Measurements from ENCODE around the gene ALG10B. TPM values are rescaled to one million over a fixed set of nuclear protein-coding genes. Genes with fewer than 3 reads are reported as not detected.
"Not testable (repeated sequence)": the region's sequence is repeated elsewhere in the genome, so short reads cannot be mapped to it uniquely, and the experiment has no call there.

ALG10B gene, protein sequence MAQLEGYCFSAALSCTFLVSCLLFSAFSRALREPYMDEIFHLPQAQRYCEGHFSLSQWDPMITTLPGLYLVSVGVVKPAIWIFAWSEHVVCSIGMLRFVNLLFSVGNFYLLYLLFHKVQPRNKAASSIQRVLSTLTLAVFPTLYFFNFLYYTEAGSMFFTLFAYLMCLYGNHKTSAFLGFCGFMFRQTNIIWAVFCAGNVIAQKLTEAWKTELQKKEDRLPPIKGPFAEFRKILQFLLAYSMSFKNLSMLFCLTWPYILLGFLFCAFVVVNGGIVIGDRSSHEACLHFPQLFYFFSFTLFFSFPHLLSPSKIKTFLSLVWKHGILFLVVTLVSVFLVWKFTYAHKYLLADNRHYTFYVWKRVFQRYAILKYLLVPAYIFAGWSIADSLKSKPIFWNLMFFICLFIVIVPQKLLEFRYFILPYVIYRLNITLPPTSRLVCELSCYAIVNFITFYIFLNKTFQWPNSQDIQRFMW
- polyA plus RNA-seq (ENCODE audit: insufficient read length in 4 of 4) = 10 to 100 TPM in 3 of 4 donors, 1 to 10 TPM in 1; 9.7 to 15.9 (median 12.6) TPM

DNA sequence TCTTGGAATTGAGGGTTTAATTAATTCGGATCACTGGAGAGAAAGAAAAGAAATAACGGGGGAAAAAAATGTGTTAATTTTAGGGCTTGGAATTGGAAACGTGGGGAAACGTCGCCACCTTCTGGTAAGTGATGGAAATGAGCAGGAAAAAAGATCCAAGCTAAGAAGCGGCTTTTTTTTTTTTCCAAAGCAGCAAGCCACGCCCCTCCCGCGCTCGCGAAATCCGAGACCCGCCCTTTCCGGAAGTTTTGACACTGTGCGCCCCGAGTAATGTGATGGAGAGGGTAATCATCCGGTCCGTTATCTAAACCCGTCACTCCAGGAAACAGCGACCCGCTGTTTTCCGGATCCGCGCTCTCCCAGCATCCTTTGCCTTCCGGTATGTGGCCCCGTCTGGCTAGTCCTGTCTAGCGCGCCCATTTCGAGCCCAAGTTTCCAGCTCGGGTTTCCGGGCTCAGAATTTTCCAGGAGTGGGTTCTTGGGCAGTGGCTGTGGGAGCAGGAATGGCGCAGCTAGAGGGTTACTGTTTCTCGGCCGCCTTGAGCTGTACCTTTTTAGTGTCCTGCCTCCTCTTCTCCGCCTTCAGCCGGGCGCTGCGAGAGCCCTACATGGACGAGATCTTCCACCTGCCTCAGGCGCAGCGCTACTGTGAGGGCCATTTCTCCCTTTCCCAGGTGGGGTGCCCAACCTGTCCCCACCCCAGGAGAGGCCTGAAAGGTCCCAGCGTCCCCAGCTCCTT, at the start of gene ALG10B:
ALG10B (plus strand) TSS at position 384 of the 739 bp plus-strand sequence; CDS start at position 504, 120 bp downstream.
- peak; percentile 86 to 95 (median 93) for DNase-seq (ENCODE audit: low read depth in 4 of 4, low spot score in 3 of 4)

DNA sequence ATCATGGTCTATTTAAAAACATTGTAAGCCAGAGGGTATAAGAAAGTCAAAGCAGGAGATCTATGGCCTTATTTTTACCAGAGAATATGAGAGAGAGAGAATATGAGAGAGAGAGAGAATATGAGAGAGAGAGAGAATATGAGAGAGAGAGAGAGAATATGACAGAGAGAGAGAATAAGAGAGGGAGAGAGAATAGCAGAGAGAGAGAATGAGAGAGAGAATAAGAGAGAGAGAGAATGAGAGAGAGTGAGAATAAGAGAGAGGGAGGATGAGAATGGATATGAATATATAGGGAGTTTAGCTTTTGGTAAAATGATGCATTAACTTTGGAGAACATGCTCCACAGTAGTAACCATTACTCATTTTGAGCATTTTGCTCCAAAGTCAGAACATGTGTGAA, 48.0 kb upstream of the ALG10B start:
- no peak for DNase-seq (ENCODE audit: low read depth in 4 of 4, low spot score in 3 of 4)

DNA sequence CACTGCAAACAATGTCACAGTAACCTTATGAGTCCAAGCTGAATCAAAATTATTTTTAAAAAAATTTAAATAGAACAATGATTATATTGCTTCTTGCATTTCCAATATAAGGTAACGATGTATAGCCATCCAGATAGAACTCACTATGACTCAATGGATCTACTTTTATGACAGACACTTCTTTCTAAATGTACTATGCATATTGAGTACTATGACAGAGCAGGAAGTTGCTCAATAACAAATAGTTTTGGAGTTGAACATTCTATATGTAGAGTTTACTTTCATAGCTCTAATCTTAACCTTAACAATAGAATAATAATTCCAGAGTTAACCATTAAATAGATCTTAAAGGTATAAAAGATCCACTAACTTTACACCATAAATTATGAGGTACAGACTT, 46.7 kb upstream of the ALG10B start:
- DNase-seq (ENCODE audit: low read depth in 4 of 4, low spot score in 3 of 4) = no peak

DNA sequence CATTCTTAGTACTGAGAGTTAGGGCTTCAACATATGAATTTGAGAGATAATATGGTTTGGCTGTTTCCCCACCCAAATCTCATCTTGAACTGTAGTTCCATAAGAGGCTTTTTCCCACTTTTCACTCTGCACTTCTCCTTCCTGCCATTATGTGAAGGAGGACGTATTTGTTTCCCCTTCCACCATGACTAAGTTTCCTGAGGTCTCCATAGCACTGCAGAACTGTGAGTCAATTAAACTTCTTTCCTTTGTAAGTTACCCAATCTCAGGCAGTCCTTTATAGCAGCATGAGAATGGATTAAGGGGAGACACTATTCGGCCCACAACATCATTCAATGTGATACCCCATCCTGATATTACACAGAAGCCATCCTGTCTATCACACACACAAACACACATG, 36.8 kb upstream of the ALG10B start:
- no peak for DNase-seq (ENCODE audit: low read depth in 4 of 4, low spot score in 3 of 4)

DNA sequence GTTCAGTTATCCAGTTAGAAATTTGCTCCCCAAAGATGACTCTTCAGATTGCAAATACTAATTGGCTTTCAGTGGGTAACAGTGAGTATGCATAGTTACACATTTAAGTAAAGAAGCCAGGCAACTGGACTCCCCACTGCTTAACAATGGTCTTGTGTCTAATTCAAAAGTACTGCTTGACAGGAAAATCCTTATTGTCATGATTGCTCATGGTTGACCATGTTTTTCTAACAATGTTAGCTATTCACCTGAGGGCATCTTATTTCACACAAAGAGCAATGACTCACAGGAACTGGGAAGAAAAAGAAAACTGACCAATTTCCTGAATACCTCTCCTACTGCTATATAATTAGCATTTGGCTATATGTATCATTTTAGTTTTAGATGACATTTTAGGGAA, 33.7 kb upstream of the ALG10B start:
- no peak for DNase-seq (ENCODE audit: low read depth in 4 of 4, low spot score in 3 of 4)

DNA sequence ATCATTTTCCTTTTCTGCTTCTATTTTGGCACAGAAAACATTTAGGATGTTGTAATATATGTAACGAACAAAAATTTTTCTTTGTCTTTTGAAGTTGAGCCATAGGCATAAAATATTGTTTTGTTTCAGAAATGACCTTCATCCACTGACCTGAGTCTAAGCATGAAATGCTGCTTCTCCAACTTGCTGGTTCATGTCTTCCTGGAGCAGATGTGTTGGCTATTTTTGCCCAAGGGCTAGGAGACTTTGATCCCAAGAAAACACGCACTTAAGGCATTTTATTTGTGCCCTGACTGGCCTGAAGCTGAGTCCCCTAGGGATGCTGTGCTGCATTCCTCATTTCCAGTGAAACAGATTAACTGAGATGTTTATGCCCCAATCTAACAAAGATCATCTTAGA, 27.2 kb upstream of the ALG10B start:
- no peak for DNase-seq (ENCODE audit: low read depth in 4 of 4, low spot score in 3 of 4)

DNA sequence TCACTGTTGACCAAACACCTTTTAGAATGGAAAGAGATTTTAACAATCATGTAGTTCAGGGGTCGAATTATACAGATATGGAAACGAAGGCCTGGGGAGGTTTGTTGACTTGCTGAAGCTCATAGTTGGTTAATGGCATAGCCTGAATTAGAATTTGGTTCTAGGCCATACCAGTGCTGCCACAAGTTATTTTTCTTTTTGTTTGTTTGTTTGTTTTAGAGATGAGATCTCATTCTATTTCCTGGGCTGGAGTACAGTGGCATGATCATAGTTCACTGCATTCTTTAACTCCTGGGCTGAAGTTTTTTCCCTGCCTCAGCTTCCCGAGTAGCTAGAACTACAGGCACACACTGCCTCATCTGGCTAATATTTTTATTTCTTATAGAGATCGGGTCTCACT, 25.4 kb upstream of the ALG10B start:
- no peak for DNase-seq (ENCODE audit: low read depth in 4 of 4, low spot score in 3 of 4)

DNA sequence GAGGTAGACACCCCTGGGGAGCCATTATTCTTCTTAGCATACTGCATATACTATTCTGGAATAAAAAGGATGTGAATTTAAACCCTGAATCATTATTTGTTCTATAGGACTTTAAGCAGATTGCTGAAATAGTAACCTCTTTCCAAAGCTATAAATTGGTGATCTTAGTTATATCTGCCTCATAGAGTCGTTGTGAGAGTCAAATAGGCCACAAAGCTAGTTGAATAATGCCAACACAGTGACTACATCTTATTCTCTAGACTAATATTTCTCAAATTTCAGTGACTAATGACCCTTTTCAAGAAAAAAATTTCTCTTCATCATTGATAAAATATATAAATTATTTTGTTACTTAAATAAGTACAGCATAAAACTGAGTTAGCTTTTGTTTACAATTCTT, 13.6 kb upstream of the ALG10B start:
- not testable (repeated sequence) for DNase-seq (ENCODE audit: low read depth in 4 of 4, low spot score in 3 of 4)

DNA sequence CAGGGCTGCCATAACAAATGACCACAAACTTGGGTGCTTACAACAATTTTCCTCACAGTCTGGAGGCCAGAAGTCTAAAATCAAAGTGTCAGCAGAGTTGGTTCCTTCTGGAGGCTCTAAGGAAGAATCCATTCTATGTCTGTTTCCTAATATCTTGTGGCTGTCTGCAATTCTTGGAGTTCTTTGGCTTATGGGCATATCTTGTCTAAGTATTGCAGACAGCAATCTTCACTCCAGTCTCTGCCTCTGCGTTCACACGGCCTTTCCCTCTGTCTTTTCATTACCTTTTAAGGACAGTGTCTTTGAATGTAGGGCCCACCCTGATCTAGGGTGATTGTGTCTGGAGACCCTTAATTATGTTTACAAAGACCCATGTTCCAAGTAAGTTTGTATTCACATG, 5.4 kb downstream of the ALG10B start:
- DNase-seq (ENCODE audit: low read depth in 4 of 4, low spot score in 3 of 4) = not testable (repeated sequence)

DNA sequence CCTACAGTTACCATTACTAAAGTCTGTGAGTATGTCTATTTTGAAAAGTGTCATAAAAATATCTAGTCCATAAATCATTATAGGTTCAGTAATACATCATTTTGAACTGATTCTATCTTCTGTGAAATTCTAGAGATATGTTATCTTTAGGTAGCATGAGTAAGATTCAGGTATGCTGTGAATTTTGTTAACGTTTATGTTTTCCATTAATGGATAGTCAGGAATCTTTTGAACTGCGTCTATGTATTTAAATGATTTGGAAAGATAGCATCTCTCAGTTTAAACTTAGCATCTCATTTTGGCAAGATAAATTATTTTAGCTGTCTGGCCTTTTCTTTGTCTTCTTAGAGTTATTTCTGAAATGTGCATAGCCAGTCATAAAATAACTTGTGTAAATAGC, 8.3 kb downstream of the ALG10B start:
- DNase-seq (ENCODE audit: low read depth in 4 of 4, low spot score in 3 of 4) = no peak

DNA sequence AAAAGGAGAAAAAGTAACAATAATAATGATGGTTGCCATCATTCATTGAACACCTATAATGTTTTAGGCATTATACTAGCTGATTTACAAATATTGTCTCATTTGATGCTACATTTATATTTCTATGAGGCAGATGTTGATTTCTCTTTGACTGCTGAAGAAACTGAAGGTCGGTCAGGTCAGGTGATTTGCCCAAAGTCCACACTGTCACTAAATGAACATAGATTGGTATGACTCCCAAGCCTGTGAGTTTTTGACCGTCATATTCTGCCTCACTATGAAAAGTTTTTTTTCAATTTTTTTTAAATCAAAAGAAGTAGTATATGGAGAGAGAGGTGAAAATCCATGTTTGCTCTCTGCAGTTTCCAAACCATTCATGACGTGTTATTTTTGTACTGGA, 10.8 kb downstream of the ALG10B start:
- no peak for DNase-seq (ENCODE audit: low read depth in 4 of 4, low spot score in 3 of 4)

DNA sequence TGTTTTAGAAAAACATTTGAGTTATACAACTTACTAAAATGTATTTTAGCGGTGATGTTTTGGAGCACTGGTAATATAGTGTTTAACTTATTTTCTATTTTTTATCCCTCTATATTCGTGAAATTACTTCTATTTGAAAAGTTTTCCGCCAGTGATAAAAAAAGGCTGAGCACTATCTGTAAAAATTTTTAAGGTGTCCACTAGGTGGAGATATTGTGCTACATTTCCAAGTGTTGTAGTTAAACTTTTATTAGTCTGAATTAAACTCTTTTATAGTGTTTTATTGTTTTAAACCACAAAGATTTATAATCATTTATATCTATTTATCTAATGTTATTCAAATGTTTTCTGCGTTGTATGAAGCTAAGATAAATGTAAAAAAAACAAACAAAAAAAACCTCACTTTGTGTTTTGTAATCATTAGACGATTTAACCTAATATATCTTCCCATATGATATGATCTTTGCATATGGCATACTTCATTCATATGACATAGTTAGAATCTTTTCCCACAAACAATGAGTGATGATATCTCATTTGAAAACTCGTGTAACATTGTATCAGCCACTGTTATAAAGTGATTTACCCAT, 11.8 kb downstream of the ALG10B start:
- peak in 1 of 4 donors; percentile 1 for DNase-seq (ENCODE audit: low read depth in 4 of 4, low spot score in 3 of 4)

DNA sequence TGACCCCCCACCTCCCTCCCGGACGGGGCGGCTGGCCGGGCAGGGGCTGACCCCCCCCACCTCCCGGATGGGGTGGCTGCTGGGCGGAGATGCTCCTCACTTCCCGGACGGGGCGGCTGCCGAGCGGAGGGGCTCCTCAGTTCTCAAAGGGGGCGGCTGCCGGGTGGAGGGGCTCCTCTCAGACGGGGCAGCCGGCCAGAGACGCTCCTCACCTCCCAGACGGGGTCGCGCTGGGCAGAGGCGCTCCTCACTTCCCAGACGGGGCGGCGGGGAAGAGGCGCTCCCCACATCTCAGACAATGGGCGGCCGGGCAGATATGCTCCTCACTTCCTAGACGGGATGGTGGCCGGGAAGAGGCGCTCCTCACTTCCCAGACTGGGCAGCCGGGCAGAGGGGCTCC, 13.8 kb downstream of the ALG10B start:
- not testable (repeated sequence) for DNase-seq (ENCODE audit: low read depth in 4 of 4, low spot score in 3 of 4)

DNA sequence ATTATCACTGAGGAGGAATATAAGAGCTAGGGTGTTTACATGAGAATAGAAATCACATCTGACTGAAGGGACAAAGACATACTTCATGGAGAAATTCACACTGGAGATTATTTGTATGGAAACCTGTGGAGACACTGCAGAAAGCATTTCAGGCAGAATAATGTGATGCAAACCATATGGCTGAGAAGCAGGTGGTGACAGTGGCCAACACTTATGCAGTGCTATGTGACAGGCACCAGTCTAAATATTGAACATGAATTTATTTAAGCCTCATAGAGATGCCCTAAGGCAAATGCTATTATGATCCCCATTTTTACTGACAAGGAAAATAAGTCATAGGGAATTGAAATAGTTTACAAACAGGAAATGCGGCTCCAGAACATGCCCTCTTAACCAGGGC, 16.2 kb downstream of the ALG10B start:
- no peak for DNase-seq (ENCODE audit: low read depth in 4 of 4, low spot score in 3 of 4)

DNA sequence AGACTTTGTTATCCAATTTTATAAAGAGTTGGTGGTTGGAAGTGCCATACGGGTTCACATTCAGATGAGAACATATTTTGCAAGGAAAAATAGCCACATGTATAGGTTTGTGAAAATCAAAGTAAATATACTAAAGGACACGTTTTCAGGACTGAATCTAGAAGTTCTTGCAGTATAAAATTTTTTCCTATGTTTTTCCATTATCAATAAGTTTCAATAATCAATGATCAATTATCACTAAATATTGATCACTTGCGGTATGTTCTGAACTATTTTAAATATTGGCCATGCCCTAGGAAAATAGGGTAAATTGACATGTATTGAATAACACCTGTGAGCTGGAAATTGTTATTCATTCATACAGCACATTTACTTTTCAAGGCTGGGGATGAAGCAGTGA, 25.9 kb downstream of the ALG10B start:
- DNase-seq (ENCODE audit: low read depth in 4 of 4, low spot score in 3 of 4) = no peak

DNA sequence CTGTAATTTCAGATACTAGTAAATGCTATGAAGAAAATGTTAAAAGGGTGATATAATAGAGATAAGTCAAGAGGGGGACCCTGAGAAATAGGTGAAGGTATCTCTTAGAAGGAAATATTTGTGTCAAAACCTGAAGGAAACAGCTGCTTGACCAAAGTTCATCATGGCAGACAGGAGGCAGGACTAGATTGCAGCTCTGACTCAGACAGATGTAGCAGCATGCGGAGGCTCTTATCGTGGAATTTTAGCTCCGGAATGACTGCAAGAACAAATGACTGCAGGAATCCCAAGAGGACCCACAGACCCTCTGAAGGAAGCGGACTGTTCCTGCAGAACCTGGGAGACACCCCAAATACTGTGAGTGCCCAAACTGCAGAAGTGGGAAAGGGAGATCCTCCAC, 26.7 kb downstream of the ALG10B start:
- not testable (repeated sequence) for DNase-seq (ENCODE audit: low read depth in 4 of 4, low spot score in 3 of 4)

DNA sequence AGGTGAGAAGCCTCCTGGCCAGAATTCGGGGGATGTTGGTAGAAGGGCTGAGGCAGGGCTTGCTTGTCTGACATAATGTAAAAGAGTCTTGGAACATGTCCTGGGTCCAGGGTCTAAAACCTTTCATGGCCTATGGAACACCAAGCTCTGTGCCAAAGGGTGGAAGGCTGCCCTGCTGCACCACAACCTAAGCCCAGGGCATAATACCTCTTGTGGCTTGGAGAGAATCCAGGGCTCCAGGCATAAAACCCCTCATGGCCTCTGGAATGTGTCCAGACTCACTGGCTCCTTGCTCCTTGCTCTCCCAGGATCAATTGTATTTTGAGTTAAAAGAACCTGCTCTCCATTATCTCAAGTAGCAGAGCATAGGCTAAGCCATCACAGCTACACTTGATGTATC, 27.3 kb downstream of the ALG10B start:
- DNase-seq (ENCODE audit: low read depth in 4 of 4, low spot score in 3 of 4) = not testable (repeated sequence)

DNA sequence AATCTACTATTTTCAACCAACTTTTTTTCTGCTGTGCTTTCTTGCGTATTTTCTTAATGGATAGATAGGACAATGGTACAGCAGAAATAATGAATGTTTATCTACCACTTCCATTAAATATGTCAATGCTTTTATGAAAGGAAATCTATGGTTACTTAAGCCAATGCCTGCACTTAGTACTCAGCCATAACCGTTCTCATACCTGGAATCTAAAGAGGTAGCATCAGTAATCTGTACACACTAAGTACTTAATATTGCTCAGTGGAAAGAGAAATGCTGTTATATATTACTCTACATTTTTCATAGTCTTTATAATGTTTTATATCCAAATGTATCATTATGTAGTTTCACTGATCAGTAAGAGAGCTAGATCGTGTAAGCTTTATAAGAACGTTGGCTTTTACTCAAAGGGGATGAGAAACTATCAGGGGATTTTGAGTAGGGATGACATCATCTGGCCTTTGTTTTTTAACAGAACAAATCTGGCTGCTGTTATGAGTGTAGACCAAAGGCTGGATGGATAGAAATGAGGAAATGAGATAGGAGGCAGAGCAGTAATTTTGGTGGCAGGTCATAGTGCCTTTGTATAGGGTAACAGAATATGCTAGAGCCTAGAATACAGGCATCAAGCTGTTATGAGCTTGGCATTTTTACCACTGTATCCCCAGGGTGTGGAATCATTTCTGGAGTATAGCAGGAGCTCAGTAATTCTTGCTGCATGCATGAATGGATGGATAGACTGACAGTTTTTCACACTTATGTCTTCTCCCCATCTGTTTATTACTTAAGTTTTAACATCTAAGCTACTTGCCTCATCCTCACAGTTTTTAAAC, 34.0 kb downstream of the ALG10B start:
- no peak for DNase-seq (ENCODE audit: low read depth in 4 of 4, low spot score in 3 of 4)

DNA sequence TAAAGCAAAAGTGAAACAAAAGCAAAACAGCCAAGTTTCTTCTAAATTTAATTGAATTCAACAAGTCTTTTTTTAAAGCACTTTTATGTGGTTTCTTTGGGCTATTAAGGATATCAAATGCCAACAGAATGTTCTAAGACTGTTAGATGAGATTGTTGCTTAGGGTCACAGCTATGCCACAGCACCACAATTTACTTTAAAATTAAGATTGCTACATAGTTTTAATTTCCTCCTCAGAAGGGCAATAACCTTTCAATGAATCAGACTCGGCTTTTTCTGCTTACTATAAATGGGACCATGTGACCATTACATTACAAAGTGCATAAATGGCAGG, 34.6 kb downstream of the ALG10B start:
- DNase-seq (ENCODE audit: low read depth in 4 of 4, low spot score in 3 of 4) = not testable (repeated sequence)

DNA sequence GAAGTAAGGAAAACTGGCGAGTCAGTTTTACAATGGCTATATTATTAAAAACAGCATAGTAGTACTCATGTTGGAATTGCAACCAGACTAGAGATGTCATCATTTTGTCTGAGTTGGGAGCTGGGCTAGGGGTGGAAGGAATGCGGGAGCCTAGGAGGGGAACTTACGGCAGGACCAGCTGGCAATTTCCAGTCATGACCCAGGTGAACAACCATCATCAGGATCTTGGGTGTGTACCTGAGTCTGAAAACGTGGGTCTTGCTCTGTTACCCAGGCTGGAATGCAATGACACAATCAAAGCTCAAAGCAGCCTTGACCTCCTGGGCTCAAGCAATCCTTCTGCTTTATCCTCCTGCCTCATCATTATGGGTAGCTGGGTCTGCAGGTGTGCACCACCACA, 50.9 kb downstream of the ALG10B start:
- DNase-seq (ENCODE audit: low read depth in 4 of 4, low spot score in 3 of 4) = no peak

DNA sequence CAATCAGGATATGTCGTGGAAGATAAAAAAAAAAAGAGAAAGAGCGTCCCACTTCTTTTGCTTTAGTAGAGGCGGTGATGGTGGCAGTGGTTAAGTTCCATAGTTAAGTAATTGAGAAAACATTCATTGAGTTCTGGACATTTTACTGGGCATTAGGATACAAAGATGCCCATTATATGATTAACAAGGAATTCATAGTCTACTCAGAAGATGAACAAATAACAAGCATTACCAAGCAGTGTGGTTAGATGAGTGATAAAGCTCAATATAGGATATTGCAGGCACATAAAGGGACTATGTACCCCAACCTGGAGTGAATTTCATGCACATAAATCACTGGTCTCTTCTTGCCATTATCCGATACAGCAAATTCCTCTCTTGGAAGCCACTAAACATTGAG, 53.7 kb downstream of the ALG10B start:
- DNase-seq (ENCODE audit: low read depth in 4 of 4, low spot score in 3 of 4) = no peak
